ENCODE results near the gene NPY2R. TPM values are rescaled to one million over a fixed set of nuclear protein-coding genes. Genes with fewer than 3 reads are reported as not detected.

The NPY2R gene
- total RNA-seq, 1 experiment from 2014 or later: not detected

- H2AFZ ChIP-seq (ENCODE audit: low read depth, low read length, poor library complexity, severe bottlenecking): no peak overlapping the region
Measured at GRCh38 chr4:155164718-155165117, 43.7 kb upstream of the NPY2R start.

DNA sequence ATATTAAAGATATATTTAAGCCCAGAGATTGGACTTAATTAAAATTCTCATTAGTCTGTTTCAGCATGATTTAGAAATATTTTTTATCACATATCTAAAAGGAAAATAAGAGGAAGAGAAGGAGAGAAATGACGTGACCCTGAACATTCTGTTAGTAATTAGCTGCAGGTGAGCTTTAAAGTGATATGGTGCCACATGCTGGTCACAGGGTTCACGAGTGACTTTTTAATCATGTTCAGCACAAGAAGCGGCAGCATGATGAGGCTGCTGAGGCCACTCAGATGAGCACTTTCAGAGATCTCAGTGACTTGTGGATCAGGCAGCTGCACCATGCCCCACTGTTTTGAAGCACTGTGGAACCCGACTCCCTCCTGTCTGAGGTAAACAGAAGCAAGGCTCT, 37.9 kb upstream of the NPY2R start:
- Histone ChIP-seq H4K20me1 (ENCODE audit: insufficient read depth) (no peaks in the 10 kb centered on the region), H3K4me3 (replicated peaks in 1 of 2; ENCODE audit: low read depth in 1 of 2, low read length in 2 of 2) (no peak overlapping the region), H3K79me2 (ENCODE audit: insufficient read depth, low read length) (no peaks in the 10 kb centered on the region), H3K9me2 (ENCODE audit: insufficient read depth) (0 out of 2 replicates have a peak, but pooled peaks cover 4% of the 10 kb centered on the region), H3K4me1 (ENCODE audit: control insufficient read depth in 1 of 2, insufficient read depth in 2 of 2, low read length in 2 of 2) (no peaks in the 10 kb centered on the region), H3K4me2 (ENCODE audit: low read length) (no peak overlapping the region), H2AFZ (ENCODE audit: low read depth, low read length, poor library complexity, severe bottlenecking) (no peak overlapping the region), H3K27ac (ENCODE audit: low read depth, low read length) (no peak overlapping the region), H3K9me3 (ENCODE audit: control insufficient read depth in 1 of 2, insufficient read depth in 1 of 2, low read depth in 1 of 2, low read length in 2 of 2) (no peaks in the 10 kb centered on the region), H3K9ac (ENCODE audit: low read length) (no peak overlapping the region), H3K27me3 (ENCODE audit: insufficient read depth, low read length) (no peaks in the 10 kb centered on the region), H3K36me3 (ENCODE audit: control insufficient read depth in 1 of 2, insufficient read depth in 2 of 2, low read length in 2 of 2) (no peaks in the 10 kb centered on the region)
- POLR2A ChIA-PET: no interaction called here
- intact Hi-C loops (cut with micrococcal nuclease): no loop called here
- DNase-seq (ENCODE audit: low read depth, low spot score) (no peak), ATAC-seq (no peak)
- BruUV-seq (replicated peaks): no TSS peak
- CTCF ChIA-PET: no interaction called here
- RAD21 ChIA-PET (ENCODE audit: low non-redundant PET in 1 of 2, low total read pairs in 2 of 2, uncharacterized antibody in 2 of 2, unreplicated experiment in 2 of 2): no interaction called here
- TF ChIP-seq TCF7L2 (IDR thresholded peaks at IDR 0.05; ENCODE audit: borderline replicate concordance, extremely low read depth, insufficient read depth, insufficient read length): no peak
- TF ChIP-seq, protein P1, sequence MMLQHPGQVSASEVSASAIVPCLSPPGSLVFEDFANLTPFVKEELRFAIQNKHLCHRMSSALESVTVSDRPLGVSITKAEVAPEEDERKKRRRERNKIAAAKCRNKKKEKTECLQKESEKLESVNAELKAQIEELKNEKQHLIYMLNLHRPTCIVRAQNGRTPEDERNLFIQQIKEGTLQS (IDR thresholded peaks at IDR 0.05): no peak
- no peak for TF ChIP-seq MAX (IDR thresholded peaks at IDR 0.05)
- peak; percentile 9; the same call in 1 of the 2 replicates for TF ChIP-seq RAD21 (IDR thresholded peaks at IDR 0.05; ENCODE audit: low read depth)
- TF ChIP-seq, protein P2, sequence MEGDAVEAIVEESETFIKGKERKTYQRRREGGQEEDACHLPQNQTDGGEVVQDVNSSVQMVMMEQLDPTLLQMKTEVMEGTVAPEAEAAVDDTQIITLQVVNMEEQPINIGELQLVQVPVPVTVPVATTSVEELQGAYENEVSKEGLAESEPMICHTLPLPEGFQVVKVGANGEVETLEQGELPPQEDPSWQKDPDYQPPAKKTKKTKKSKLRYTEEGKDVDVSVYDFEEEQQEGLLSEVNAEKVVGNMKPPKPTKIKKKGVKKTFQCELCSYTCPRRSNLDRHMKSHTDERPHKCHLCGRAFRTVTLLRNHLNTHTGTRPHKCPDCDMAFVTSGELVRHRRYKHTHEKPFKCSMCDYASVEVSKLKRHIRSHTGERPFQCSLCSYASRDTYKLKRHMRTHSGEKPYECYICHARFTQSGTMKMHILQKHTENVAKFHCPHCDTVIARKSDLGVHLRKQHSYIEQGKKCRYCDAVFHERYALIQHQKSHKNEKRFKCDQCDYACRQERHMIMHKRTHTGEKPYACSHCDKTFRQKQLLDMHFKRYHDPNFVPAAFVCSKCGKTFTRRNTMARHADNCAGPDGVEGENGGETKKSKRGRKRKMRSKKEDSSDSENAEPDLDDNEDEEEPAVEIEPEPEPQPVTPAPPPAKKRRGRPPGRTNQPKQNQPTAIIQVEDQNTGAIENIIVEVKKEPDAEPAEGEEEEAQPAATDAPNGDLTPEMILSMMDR (IDR thresholded peaks at IDR 0.05 in 2 of 3, conservative IDR thresholded peaks at IDR 0.05 in 1 of 3; ENCODE audit: borderline replicate concordance in 1 of 3, insufficient read depth in 1 of 3, low read depth in 2 of 3, low read length in 2 of 3): no peak

More at GRCh38 chr4:155164718-155165117, 43.7 kb upstream of the NPY2R start:
- Histone ChIP-seq H3K4me3 (replicated peaks in 1 of 2; ENCODE audit: low read depth in 1 of 2, low read length in 2 of 2) (no peak overlapping the region), H3K4me2 (ENCODE audit: low read length) (no peak overlapping the region), H3K27me3 (ENCODE audit: insufficient read depth, low read length) (no peaks in the 10 kb centered on the region), H3K4me1 (ENCODE audit: control insufficient read depth in 1 of 2, insufficient read depth in 2 of 2, low read length in 2 of 2) (no peaks in the 10 kb centered on the region), H4K20me1 (ENCODE audit: insufficient read depth) (no peaks in the 10 kb centered on the region), H3K27ac (ENCODE audit: low read depth, low read length) (no peak overlapping the region), H3K9me3 (ENCODE audit: control insufficient read depth in 1 of 2, insufficient read depth in 1 of 2, low read depth in 1 of 2, low read length in 2 of 2) (no peaks in the 10 kb centered on the region), H3K36me3 (ENCODE audit: control insufficient read depth in 1 of 2, insufficient read depth in 2 of 2, low read length in 2 of 2) (no peaks in the 10 kb centered on the region), H3K79me2 (ENCODE audit: insufficient read depth, low read length) (no peaks in the 10 kb centered on the region), H3K9me2 (ENCODE audit: insufficient read depth) (0 out of 2 replicates have a peak, but pooled peaks cover 4% of the 10 kb centered on the region), H3K9ac (ENCODE audit: low read length) (no peak overlapping the region)
- intact Hi-C loops (cut with micrococcal nuclease): no loop called here
- ATAC-seq (no peak), DNase-seq (ENCODE audit: low read depth, low spot score) (no peak)
- TF ChIP-seq CEBPB (IDR thresholded peaks at IDR 0.05; ENCODE audit: low read depth): no peak
- no peak for TF ChIP-seq SRF (IDR thresholded peaks at IDR 0.05; ENCODE audit: low read depth)
- no peak for TF ChIP-seq ELF1 (IDR thresholded peaks at IDR 0.05; ENCODE audit: borderline replicate concordance, low read depth)
- TF ChIP-seq ZFX (IDR thresholded peaks at IDR 0.05): no peak
- no peak for TF ChIP-seq EZH2 (IDR thresholded peaks at IDR 0.05)
- no peak for TF ChIP-seq SP1 (IDR thresholded peaks at IDR 0.05; ENCODE audit: low read depth)
- TF ChIP-seq SIN3A (IDR thresholded peaks at IDR 0.05; ENCODE audit: low read depth): no peak
- BruUV-seq (replicated peaks): no TSS peak
- POLR2A ChIA-PET: no interaction called here
- RAD21 ChIA-PET (ENCODE audit: low non-redundant PET in 1 of 2, low total read pairs in 2 of 2, uncharacterized antibody in 2 of 2, unreplicated experiment in 2 of 2): no interaction called here
- CTCF ChIA-PET: no interaction called here

All from HCT116 (cell line).